ENCODE data around the gene OSBPL6.

Gene OSBPL6

DNA sequence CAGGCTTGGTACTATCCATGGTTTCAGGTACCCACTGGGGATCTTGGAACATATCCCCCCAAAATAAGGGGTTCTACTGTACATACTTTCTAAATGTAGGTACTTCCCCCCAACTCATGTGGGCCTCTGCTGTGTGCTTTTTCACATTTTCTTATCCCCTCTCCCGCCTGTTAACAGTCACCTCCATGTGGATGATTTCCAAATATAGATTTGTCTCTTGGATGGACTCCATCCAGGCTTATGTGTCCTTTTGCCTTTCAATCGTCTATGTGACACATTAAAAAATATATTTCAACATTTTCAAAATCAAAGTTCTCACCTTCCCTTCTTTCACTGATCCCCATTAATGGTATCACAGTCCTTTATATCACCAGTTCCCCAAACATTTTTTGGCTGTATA, 44.4 kb downstream of the OSBPL6 start:
- no peak overlapping the region for H3K9ac ChIP-seq (ENCODE audit: low read depth, low read length, poor library complexity, severe bottlenecking)
- no peaks in the 10 kb centered on the region for H4K20me1 ChIP-seq (ENCODE audit: insufficient read depth, low read length, poor library complexity, severe bottlenecking)
- H3K4me1 ChIP-seq (ENCODE audit: insufficient read depth, low read length, poor library complexity, severe bottlenecking), result no peaks in the 10 kb centered on the region
- no peak overlapping the region for H2AFZ ChIP-seq (ENCODE audit: low read length)
- no peaks in the 10 kb centered on the region for H3K9me3 ChIP-seq (ENCODE audit: insufficient read depth, low read depth, low read length)
- no peak for TF ChIP-seq EZH2phosphoT487 (IDR thresholded peaks at IDR 0.05; ENCODE audit: borderline replicate concordance)
- TF ChIP-seq, protein P1, sequence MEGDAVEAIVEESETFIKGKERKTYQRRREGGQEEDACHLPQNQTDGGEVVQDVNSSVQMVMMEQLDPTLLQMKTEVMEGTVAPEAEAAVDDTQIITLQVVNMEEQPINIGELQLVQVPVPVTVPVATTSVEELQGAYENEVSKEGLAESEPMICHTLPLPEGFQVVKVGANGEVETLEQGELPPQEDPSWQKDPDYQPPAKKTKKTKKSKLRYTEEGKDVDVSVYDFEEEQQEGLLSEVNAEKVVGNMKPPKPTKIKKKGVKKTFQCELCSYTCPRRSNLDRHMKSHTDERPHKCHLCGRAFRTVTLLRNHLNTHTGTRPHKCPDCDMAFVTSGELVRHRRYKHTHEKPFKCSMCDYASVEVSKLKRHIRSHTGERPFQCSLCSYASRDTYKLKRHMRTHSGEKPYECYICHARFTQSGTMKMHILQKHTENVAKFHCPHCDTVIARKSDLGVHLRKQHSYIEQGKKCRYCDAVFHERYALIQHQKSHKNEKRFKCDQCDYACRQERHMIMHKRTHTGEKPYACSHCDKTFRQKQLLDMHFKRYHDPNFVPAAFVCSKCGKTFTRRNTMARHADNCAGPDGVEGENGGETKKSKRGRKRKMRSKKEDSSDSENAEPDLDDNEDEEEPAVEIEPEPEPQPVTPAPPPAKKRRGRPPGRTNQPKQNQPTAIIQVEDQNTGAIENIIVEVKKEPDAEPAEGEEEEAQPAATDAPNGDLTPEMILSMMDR (conservative IDR thresholded peaks at IDR 0.05; ENCODE audit: low read length), result no peak
- H3K9me2 ChIP-seq (replicated peaks; ENCODE audit: low read depth, low read length), result no peaks in the 10 kb centered on the region
- H3K79me2 ChIP-seq (ENCODE audit: insufficient read depth, low read length), result no peaks in the 10 kb centered on the region
- H3K27me3 ChIP-seq (ENCODE audit: insufficient read depth, low read length, poor library complexity, severe bottlenecking), result no peaks in the 10 kb centered on the region
- H3K4me3 ChIP-seq (ENCODE audit: low read length, poor library complexity, severe bottlenecking), result no peak overlapping the region
- no peaks in the 10 kb centered on the region for H3F3A ChIP-seq (ENCODE audit: low read depth)
- H3K36me3 ChIP-seq (ENCODE audit: insufficient read depth, low read length), result no peaks in the 10 kb centered on the region
- no peak overlapping the region for H3K4me2 ChIP-seq (ENCODE audit: low read depth, low read length, poor library complexity, severe bottlenecking)

DNA sequence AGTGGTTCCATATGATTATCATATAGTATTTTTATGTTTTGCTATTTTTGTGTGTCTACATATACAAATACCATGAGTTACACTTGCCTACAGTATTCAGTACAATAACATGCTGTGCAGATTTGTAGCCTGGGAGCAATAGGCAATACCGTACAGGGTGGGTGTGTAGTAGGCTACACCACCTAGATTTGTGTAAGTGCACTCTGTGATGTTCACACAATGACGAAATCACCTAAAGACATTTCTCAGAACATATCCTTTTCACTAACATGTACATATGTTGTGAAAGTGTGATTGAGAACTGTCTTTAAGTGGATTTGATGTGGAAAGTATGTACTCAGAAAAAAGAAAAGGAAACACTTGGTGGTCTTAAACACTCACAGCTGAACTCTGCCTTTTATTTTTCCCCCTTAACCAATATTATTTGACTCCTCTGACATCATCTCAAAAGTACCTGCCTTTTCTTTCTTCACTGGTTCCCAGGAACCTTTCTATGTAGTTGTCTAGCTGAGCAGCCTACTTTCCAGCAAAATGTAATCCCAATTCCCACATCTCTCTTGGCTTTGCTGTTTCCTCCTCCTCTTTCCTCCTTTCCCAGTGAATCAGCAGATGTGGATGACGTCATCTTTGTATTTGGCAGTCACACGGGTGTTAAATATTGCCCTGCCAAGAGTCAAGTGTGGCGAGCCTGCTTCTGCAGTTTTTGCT, 47.7 kb downstream of the OSBPL6 start:
- no peak for TF ChIP-seq EZH2phosphoT487 (IDR thresholded peaks at IDR 0.05; ENCODE audit: borderline replicate concordance)
- TF ChIP-seq, protein P1 (conservative IDR thresholded peaks at IDR 0.05; ENCODE audit: low read length), result no peak
- Histone ChIP-seq H3K4me2 (ENCODE audit: low read depth, low read length, poor library complexity, severe bottlenecking) (no peak overlapping the region), H3K4me3 (ENCODE audit: low read length, poor library complexity, severe bottlenecking) (no peak overlapping the region)

DNA sequence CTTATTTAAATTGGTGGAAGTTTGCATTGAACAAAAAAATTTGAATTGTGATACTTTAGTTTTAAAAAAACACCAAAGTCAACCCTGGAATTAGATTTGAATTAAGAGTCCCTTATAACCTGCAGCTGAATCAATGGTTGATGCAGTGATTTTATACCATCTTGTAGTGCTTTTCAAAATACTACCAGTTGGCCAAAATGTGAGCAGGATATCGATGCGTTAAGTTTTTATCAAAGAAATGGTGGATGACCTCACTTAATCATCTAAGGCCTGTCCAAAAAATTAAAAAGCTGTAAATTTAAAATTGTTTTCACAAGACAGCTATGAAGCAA, 48.2 kb downstream of the OSBPL6 start:
- Histone ChIP-seq H3K79me2 (ENCODE audit: insufficient read depth, low read length) (no peaks in the 10 kb centered on the region), H3K36me3 (ENCODE audit: insufficient read depth, low read length) (no peaks in the 10 kb centered on the region), H2AFZ (ENCODE audit: low read length) (no peak overlapping the region), H3K9ac (ENCODE audit: low read depth, low read length, poor library complexity, severe bottlenecking) (no peak overlapping the region), H3K9me2 (replicated peaks; ENCODE audit: low read depth, low read length) (no peaks in the 10 kb centered on the region), H4K20me1 (ENCODE audit: insufficient read depth, low read length, poor library complexity, severe bottlenecking) (no peaks in the 10 kb centered on the region), H3K4me1 (ENCODE audit: insufficient read depth, low read length, poor library complexity, severe bottlenecking) (no peaks in the 10 kb centered on the region), H3K9me3 (ENCODE audit: insufficient read depth, low read depth, low read length) (no peaks in the 10 kb centered on the region), H3K4me3 (ENCODE audit: low read length, poor library complexity, severe bottlenecking) (no peak overlapping the region), H3F3A (ENCODE audit: low read depth) (no peaks in the 10 kb centered on the region), H3K27me3 (ENCODE audit: insufficient read depth, low read length, poor library complexity, severe bottlenecking) (no peaks in the 10 kb centered on the region), H3K4me2 (ENCODE audit: low read depth, low read length, poor library complexity, severe bottlenecking) (no peak overlapping the region)
- TF ChIP-seq, protein P1 (conservative IDR thresholded peaks at IDR 0.05; ENCODE audit: low read length), result no peak
- TF ChIP-seq EZH2phosphoT487 (IDR thresholded peaks at IDR 0.05; ENCODE audit: borderline replicate concordance), result no peak

More for the DNA sequence above, 47.7 kb downstream of the OSBPL6 start:
- H2AFZ ChIP-seq (ENCODE audit: low read length), result no peak overlapping the region
- no peaks in the 10 kb centered on the region for H3K9me3 ChIP-seq (ENCODE audit: insufficient read depth, low read depth, low read length)
- no peaks in the 10 kb centered on the region for H3K79me2 ChIP-seq (ENCODE audit: insufficient read depth, low read length)
- no peaks in the 10 kb centered on the region for H3K4me1 ChIP-seq (ENCODE audit: insufficient read depth, low read length, poor library complexity, severe bottlenecking)
- no peaks in the 10 kb centered on the region for H3K9me2 ChIP-seq (replicated peaks; ENCODE audit: low read depth, low read length)
- no peaks in the 10 kb centered on the region for H3F3A ChIP-seq (ENCODE audit: low read depth)
- H3K27me3 ChIP-seq (ENCODE audit: insufficient read depth, low read length, poor library complexity, severe bottlenecking), result no peaks in the 10 kb centered on the region
- H3K9ac ChIP-seq (ENCODE audit: low read depth, low read length, poor library complexity, severe bottlenecking), result no peak overlapping the region
- no peaks in the 10 kb centered on the region for H3K36me3 ChIP-seq (ENCODE audit: insufficient read depth, low read length)
- no peaks in the 10 kb centered on the region for H4K20me1 ChIP-seq (ENCODE audit: insufficient read depth, low read length, poor library complexity, severe bottlenecking)
